ENCODE results near the gene TP73.
"Not testable (repeated sequence)": the region's sequence is repeated elsewhere in the genome, so short reads cannot be mapped to it uniquely, and the experiment has no call there.

Gene TP73

DNA sequence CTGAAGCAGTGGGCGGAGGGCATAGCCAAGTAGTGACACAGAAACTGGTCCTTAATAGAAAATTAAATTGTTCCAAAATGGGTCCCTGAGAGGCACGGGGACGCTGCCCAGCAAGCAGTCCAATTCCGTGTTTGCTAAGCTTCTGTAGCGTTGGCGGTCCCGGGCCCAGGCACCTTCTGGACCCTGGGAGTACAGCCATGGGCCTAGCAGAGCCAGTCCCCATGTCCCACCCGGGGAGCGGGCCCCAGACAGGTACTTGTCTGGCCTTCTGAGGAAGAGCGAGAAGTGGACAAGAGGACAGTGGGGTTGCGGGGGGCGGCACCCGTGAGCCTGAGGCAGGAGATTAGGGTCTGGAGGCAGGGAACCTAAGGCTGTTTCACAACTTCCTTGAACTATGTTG is 88.4 kb downstream of the TP73 start:
- DNase-seq (ENCODE audit: low read depth in 3 of 3, low spot score in 1 of 3): no peak

DNA sequence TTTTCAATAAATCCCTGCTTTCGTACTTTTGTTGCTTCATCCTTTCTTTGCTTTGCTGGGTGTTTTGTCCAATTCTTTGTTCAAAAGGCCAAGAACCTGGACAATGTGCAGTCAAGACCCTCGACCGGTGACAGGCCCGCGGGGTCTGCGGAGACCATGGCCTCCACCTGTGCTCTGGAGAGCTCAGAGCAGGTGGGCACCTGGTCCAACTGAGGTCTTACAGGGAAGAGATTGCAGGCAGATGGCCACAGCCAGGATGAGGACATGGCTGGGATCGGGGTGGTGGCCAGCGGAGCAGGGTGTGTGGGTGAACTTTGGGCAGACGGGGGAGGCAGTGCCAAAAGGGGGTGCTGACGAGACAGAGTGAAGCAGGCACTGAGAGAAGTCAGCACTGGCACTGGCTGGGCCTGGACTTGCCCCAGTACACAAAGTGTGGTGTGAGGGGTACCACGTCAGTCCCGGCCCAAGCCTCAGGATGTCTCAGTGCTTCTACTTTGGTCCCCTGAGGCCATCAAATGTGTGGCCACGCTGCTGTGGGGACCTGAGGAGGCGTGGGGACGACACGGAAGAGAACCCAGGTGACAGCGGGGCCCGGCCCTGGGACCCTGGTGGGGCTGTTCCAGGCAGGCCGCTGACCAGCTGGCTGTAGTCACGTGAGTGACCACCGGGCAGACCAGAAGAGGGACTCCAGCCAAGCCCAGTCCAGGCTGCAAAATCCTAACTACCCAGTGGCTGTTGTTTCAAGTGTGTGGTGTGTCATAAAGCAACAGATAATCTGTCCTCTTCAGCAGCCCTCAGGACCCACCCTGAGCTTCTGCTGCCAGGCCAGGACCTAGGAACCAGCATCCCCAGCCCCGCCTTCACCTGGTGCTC is 89.5 kb downstream of the TP73 start:
- no peak for DNase-seq (ENCODE audit: low read depth in 3 of 3, low spot score in 1 of 3)

DNA sequence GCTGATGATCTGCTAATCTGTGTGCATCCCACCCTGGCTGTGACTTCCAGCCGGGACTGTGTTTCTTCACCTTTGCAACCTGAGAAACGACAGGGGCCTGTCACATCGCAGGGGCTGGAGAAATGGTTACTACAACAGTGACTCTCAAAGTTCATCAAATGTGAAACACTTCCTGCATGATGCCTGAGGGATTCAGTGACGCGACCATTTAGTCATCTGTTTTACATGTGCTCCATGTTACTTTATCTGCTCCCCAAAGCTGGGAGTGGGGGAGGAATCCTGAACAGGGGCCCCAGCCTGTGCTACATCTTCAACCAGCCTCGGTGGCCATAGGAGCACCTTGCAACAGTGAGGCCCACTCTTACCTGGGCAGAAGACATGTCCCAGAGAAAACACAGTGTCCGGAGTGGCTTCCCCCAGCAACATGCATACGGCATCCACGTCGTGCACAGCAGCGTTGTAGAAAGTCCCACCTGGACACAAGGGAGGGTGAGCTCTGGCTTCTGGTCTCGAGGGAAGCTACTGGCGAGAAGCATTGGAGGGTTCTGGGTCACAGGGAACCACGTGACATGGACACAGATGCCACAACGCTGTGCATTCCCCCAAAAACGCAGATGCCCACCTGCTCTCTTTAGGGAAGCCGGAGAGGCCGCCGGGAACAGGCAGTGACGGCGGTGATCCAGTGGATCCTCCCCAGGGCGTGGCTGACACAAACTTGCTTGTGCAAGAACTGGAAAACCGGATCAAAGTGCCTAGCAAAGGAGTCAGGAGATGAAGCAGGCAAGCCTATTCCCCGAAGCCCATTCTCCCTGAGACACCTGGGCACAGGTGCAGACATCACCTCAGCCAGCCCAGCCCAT is 90.4 kb downstream of the TP73 start:
- DNase-seq (ENCODE audit: low read depth in 3 of 3, low spot score in 1 of 3): no peak

DNA sequence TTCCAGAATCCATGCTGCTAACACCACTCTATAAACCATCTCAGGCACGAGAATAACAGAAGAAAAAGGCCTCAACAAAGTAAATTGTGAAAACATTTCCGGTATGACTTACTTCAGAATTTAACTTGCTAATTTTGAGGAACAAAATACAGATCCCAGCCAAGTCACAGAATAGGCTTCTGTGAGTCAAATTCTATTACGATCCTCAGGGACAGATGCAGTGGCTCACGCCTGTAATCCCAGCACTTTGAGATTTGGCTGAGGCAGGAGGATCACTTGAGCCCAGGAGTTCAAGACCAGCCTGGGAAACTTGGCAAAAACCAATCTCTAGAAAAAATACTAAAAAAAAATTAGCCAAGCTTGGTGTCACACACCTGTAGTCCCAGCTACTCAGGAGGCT is 91.1 kb downstream of the TP73 start:
- DNase-seq (ENCODE audit: low read depth in 3 of 3, low spot score in 1 of 3): no peak

DNA sequence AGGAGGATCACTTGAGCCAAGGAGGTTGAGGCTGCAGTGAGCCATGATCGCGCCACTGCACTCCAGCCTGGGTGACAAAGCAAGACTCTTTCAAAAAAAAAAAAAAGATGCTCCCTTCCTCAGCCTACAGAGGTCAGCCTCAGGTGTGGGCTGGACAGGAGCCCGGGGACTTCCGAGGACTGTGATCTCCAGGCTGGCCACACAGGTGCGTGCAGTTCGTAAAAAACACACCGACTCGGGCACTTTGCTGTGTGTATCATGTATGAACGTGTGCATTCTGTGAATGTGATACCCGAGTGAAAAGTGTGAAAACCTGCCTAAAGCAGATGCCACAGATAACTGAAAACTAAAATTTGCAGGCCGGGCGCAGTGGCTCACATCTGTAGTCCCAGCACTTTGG is 91.5 kb downstream of the TP73 start:
- no peak for DNase-seq (ENCODE audit: low read depth in 3 of 3, low spot score in 1 of 3)

DNA sequence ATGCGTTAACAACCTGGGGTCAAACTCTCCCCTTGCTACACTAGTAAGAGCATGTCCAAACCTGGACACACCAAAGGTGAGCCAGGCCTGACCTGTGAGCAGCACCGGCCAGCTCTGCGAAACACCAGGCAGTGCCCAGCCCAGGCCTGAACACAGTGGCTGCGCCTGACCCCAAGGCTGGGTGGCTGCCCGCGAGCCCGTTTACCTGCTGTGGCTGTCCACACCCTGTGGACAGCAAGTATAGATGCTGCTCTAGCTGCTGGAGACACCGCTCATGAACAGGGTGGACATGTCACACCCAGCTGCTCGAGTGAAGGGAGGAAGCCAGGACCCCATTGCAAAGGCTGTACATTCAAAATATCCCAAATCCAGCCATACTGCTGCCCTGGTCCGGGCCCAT is 92.3 kb downstream of the TP73 start:
- DNase-seq (ENCODE audit: low read depth in 3 of 3, low spot score in 1 of 3): no peak

DNA sequence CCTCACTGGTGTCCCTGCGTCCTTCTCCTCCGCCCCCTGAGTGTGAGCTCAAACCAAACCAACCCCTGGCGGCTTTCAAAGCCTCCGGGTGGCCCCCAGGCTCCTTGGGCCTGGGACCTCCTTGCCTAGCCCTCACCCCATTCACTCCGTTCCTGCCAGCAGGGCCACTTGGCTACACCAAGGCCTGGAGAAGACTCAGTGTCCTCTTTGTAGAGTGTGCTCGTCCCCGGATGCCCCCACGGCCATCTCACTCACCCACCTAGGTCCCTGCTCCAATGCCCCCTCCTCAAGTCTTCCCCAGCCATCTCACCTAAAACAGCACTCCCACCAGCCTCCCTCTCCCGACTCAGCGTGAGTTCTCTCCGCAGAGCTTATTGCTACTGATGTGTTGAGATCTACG is 92.8 kb downstream of the TP73 start:
- DNase-seq (ENCODE audit: low read depth in 3 of 3, low spot score in 1 of 3): no peak

DNA sequence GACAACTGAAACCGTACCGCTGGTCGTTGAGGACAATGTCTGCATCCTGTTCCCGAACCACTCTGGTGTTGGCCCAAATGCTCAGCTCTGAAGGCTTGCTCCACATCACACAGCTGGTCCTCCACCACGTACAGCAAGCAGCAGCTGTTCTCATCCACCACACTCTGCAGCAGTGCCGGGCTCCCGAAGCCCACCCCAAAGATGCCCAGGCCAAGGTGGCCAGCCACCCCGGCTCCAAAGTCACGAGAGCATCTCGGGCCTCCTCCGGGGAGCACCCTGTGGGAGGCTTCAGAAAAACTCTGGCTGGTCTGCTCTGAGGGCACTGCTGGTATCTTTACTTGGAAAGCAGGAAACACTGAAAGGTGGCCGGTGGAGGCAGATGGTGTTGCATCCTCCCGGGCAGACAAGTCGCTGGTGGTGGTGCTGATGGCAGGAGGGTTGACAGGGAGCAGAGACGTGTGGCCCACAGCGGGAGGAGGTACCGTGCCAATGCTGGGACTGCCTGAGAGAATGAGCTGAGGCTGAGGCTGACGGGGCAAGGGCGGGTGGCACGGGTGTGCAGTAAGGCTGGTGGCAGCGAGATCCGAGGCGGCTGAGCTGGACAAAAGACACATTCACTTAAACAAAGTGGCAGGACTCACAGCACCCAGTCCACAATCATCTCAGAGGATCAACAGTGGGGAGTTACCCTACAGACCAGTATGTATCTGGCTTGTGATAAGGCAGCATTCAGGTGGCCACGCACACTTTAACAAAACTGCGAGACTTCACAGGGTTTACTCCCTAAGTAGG is 93.5 kb downstream of the TP73 start:
- DNase-seq (ENCODE audit: low read depth in 3 of 3, low spot score in 1 of 3): no peak

DNA sequence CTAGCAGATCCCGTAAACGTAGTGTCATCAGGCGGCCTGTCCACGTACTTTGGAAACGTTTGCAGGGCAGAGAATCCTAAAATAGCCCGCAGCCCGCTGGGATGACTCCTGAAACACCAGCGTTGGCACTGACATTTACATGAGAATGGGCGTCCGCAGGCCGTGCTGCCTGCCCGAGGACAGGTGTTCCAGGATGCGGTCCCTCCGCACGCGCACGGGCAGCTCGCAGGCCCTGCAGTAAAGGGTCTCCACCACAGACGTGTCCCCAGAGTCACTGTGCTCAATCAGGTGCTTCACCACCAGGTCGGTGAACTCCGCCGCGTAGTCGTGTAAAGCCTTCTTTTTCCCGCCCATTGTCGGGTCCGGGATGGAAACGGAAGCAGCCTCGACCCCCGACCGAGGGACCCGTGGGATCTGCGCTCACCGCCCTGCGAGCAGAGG is 94.1 kb downstream of the TP73 start:
- no peak for DNase-seq (ENCODE audit: low read depth in 3 of 3, low spot score in 1 of 3)

DNA sequence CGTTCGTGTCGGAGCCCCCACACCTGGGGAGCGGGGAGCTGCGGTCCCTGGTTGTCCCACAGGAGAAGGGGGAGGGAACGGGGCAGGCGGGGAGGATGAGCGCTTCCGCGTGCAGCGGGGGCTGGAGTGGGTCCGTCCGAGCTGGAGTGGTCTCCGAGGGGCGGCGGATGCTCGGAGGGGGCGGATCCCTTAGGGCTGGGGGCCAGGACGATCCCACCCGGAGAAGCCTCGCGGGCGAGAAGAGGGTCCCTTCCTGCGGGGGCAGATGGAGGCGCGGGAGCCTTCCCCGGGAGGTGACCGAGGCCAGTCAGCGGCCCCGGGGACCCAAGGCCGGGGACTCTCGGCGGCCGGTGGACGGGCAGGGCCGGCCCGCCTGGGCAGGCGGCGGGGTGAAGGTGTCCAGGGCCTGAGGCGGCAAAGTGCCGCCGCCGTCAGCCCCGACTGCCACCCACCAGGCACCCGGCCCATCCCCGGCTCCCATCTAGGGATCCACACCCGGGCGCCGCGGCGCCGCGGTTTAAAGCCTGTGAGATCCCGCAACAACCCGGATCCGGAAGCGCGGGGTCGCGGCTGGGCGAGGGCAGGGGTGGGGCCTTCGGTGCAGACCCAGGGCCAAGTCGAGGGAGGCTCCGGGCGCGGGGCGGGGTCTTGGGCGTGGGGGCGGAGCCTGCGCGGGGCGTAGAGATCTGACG is 94.7 kb downstream of the TP73 start:
- DNase-seq (ENCODE audit: low read depth in 3 of 3, low spot score in 1 of 3): peak; percentile 67 to 88 (median 73)

DNA sequence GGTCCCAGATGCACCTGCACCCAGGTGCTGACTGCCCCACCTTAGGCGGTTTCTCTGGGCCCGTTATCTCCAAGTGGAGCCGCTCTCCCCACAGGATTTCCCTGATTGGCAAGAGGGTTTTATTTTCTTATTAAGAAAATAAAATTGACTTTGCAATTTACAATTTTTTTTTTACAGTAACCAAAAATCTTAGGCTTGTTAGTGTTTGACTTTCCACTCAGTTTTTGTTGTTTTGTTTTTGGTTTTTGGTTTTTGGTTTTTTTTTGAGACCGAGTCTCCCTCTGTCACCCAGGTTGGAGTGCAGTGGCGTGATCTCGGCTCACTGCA is 95.2 kb downstream of the TP73 start:
- no peak for DNase-seq (ENCODE audit: low read depth in 3 of 3, low spot score in 1 of 3)

DNA sequence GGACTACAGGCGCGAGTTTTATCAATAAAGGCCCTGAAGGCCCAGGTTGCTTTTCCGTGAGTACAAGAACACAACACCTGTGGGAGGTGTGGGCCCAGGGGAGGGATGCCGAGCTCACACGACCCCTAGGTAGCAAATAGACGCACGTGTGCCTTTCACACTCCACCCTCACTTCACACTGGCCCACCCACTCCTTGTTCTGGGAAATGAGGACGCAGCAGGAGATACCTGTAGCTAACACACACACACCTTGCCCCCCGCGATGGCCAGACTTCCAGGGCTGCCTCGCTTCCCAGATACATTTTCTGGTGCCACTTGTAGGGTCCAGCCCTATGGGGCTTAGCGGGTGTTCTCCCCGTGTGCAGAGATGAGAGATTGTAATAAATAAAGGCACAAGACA is 95.6 kb downstream of the TP73 start:
- DNase-seq (ENCODE audit: low read depth in 3 of 3, low spot score in 1 of 3): no peak

DNA sequence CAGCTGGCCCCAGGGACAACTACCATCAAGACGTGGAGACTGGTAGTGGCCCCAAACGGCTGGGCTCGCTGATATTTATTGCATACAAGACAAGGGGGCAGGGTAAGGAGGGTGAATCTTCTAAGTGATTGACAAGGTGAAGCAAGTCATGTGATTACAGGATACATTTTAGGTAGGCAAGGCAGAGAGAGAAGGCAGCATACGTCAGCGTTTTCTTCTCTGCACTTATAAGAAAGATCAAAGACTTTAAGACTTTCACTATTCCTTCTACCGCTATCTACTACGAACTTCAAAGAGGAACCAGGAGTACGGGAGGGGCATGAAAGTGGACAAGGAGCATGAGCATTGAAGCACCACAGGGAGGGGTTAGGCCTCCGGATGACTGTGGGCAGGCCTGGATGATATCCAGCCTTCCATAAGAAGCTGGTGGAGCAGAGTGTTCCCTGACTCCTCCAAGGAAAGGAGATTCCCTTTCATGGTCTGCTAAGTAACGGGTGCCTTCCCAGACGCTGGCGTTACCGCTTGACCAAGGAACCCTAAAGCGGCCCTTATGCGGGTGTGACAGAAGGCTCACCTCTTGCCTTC is 96.1 kb downstream of the TP73 start:
- DNase-seq (ENCODE audit: low read depth in 3 of 3, low spot score in 1 of 3): not testable (repeated sequence)

DNA sequence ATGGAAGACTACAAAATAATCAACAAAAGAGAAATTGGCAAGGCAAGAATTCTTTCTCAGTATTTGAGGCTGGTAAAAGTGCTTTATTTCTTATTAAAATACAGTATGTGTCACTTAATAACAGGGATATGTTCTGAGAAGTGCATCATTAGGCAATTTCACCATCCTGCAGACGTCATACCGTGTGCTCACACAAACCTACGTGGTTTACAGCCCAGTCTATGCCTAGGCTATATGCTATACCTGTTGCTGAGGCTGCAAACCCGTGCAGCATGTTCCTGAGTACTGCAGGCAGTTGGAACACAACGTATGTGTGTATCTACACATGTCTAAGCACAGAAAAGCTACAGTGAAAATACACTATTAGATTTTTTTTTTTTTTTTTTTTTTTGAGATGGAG is 97.2 kb downstream of the TP73 start:
- no peak for DNase-seq (ENCODE audit: low read depth in 3 of 3, low spot score in 1 of 3)

DNA sequence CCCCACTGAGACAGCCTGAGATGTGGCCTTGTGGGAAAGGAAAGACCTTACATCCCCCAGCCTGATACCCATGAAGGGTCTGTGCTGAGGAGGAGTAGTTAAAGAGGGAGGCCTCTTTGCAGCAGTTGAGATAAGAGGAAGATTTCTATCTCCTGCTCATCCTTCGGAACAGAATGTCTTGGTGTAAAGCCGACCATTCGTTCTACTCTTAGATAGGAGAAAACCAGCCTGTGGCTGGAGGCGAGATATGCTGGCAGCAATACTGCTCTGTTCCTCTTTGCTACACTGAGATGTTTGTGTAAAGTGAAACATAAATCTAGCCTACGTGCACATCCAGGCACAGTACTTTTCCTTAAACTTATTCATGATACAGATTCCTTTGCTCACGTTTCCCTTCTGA is 98.4 kb downstream of the TP73 start:
- no peak for DNase-seq (ENCODE audit: low read depth in 3 of 3, low spot score in 1 of 3)

DNA sequence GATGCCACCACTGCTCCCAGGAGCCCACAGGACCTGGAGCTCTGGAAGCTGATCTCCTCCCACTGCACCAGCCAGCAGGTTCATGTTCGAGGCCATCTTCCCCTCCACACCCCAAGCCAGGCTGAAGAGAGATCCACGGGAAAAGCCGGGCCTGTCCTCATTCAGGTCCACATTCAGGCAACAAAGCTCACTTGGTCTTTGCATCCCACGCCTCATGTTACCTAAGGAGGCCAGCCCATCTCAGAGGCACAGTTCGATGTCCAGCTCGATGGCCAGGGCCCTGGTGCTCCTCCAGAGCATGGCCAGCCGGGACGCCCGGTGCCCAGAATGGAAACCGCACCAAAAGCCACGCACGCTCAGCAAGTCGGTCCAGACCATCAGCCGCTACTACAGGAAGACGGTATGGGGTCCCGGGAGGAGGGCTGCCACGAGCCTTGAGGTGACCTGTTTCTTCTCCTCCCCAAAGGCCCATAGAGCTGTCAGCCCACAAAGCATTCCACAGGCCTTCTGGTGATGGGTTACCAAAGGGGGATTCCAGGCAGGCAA is 100.2 kb downstream of the TP73 start, which contains the start of gene CCDC27:
TSS of gene CCDC27 (plus strand) at position 51 of the 546 bp plus-strand sequence. CDS start at position 83, 32 bp downstream.
- no peak for DNase-seq (ENCODE audit: low read depth in 3 of 3, low spot score in 1 of 3)

DNA sequence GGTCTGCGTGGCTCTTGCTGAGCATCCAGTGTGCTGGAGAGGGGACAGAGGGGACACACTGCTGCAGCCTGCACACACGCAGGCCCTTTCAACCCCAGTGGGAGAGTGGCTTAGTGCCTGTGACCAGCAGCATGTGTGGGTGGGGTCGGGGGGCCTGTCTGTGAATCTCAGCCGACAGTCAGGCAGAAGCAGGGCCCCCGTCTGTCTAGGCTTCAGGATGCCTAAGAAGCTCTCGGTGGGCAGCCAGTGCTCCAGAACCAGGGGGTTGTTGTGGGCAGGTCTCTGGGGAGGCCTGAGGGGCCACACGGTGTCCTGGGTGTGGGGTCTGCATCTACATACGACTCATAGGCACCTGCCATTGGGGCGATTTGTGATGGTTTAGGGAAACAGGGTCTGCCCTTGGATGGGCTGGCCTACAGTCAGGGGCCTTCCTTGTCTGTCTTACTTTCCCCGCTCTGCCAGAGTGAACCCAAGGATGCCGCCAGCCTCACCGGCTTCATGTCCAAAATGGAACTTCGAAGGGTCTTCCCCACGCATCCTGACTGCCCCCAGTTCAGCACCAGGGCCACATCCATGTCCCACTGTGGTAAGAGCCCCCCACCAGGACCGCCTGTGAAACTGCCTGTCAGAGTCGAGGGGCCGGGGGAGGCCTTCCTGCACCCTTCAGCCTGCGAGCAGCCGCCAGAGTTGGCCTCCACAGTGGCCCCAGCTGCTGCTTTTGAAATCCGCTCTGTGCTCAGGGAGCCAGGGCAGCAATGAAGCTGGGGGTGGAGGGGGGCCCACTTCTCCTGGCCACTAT is 101.5 kb downstream of the TP73 start:
- no peak for DNase-seq (ENCODE audit: low read depth in 3 of 3, low spot score in 1 of 3)

DNA sequence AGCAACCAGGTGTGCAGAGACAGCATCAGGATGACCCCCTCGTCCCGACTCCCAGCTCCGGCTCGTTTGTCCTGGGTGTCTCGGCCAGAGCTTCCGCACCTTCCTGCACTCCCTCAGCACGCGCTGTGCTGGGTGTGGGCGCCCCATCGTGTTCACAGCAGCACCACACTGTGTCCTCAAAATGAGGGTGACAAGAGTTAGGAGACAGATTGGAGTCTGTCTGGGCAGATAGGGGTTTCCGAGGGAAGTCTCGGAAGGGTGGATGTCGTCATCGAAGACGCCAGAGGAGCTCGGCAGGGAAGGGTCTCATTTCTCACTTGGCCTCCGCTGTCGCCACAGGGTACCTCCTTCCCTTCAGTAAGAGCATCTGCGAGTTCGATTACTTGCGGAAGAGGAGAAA is 104.1 kb downstream of the TP73 start:
- no peak for DNase-seq (ENCODE audit: low read depth in 3 of 3, low spot score in 1 of 3)

DNA sequence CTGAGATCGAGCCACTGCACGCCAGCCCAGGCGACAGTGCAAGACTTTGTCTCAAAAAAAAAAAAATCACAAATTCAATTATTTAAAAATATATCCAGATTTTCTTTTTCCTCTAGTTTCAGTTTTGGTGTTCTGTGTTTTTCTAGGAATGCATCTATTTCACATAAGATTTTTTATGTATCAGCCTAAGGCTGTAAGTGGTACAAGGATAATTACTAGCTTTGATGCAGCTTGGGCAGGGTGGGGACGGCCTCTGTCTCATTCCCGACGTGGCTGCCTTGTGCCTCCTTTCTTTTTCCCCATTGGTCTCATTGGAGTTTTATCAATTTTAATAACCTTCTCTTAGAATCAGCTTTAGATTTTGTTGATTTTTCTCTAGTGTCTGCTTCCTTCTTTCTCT is 106.8 kb downstream of the TP73 start:
- DNase-seq (ENCODE audit: low read depth in 3 of 3, low spot score in 1 of 3): no peak

Data from stimulated activated CD4-positive, alpha-beta T cell treated with anti-CD3 and anti-CD28 coated beads, TNF-alpha, amount 100 ng/mL, for 1 hour (primary cell).